ENCODE data around the gene SORD.
"Not testable (repeated sequence)": the region's sequence is repeated elsewhere in the genome, so short reads cannot be mapped to it uniquely, and the experiment has no call there.

SORD gene

GRCh38 chr15:45100884-45101625, 78.1 kb downstream of the SORD start:
- DNase-seq = no peak

GRCh38 chr15:45101749-45102148, 78.8 kb downstream of the SORD start:
- no peak for DNase-seq

- DNase-seq = no peak
These were observed 79.2 kb downstream of the SORD start for GRCh38 chr15:45102226-45102625.

- not testable (repeated sequence) for DNase-seq
These were observed 81.2 kb downstream of the SORD start for GRCh38 chr15:45104170-45104569.

- no peak for DNase-seq
These were observed 82.6 kb downstream of the SORD start for GRCh38 chr15:45105586-45105985.

- no peak for DNase-seq
These were observed 83.2 kb downstream of the SORD start for GRCh38 chr15:45106002-45106790.

GRCh38 chr15:45107941-45108630, 85.1 kb downstream of the SORD start:
- DNase-seq = no peak

GRCh38 chr15:45110256-45110820, 87.3 kb downstream of the SORD start:
- DNase-seq = no peak

- no peak for DNase-seq
These were observed 88.6 kb downstream of the SORD start for GRCh38 chr15:45111390-45112142.

- no peak for DNase-seq
These were observed 89.2 kb downstream of the SORD start for GRCh38 chr15:45112143-45112590.

- DNase-seq = no peak
These were observed 89.8 kb downstream of the SORD start for GRCh38 chr15:45112591-45113379.

GRCh38 chr15:45113380-45113990, 90.5 kb downstream of the SORD start:
- DNase-seq = no peak

- no peak for DNase-seq
These were observed 91.2 kb downstream of the SORD start, which contains the start of the genes DUOX2 and DUOXA2 for GRCh38 chr15:45114076-45114750. Gene DUOX2, minus strand, starts transcription at chr15:45114172. Its CDS starts 761 bp downstream, at chr15:45113411. Gene DUOXA2, plus strand, starts transcription at chr15:45114326. Its CDS starts 280 bp downstream, at chr15:45114606.

- no peak for DNase-seq
These were observed 91.7 kb downstream of the SORD start for GRCh38 chr15:45114751-45115085.

- no peak for DNase-seq
These were observed 92.4 kb downstream of the SORD start for GRCh38 chr15:45115312-45115820.

- DNase-seq = no peak
These were observed 93.0 kb downstream of the SORD start for GRCh38 chr15:45116006-45116481.

- DNase-seq = no peak
These were observed 93.7 kb downstream of the SORD start for GRCh38 chr15:45116482-45117307.

- no peak for DNase-seq
These were observed 94.5 kb downstream of the SORD start for GRCh38 chr15:45117308-45118130.
